T-cell (primary cell): ENCODE measurements around the gene RPL37A. TPM values are rescaled to one million over a fixed set of nuclear protein-coding genes. Genes with fewer than 3 reads are reported as not detected.

Experiments
- ATAC-seq, 4 experiments: fragments of 200-7000 bp in 3 of 4; fragments of 150-1000 bp in 1 of 4; cut with Tn5 transposase; replicated peaks in 1 of 4; 1 replicate in 3 of 4; 2 replicates in 1 of 4; pipeline ENCODE4 v1.10.0; 2021; ENCODE audit warnings: moderate library complexity in 3 of 4, mild to moderate bottlenecking in 2 of 4, moderate number of reproducible peaks in 1 of 4
- CTCF ChIA-PET, 2 donors: fragments of 300-600 bp; sonication (Branson Sonifier 250); formaldehyde crosslinking; loops; one replicate each; lab custom pipeline; 2022; ENCODE audit warnings: antibody characterized with exemption in 2 of 2; lab: Charles Lee
- POLR2A ChIA-PET, 2 donors: fragments of 300-600 bp; sonication (Branson Sonifier 250); formaldehyde crosslinking; loops; one replicate each; lab custom pipeline; 2022; ENCODE audit warnings: antibody characterized with exemption in 2 of 2; lab: Charles Lee
- DNase-seq, 35 experiments: peaks; one replicate each; pipeline versions ENCODE4 v3.0.0 to v3.0.0-alpha.2; 2013 to 2023
- H3K27ac ChIP-seq: one replicate; pipeline ENCODE4 v1.5.1; 2013; ENCODE audit warnings: low read length
- H3K27me3 ChIP-seq, 2 experiments: replicated peaks in 1 of 2; 1 replicate in 1 of 2; 2 replicates in 1 of 2; pipeline versions ENCODE4 v1.6.1 to v1.7.0; 2013; ENCODE audit warnings: low read length in 1 of 2, mixed read lengths in 1 of 2; ENCODE audit not compliant: control insufficient read depth in 2 of 2, insufficient read depth in 2 of 2; ENCODE audit errors: extremely low read depth in 1 of 2
- H3K36me3 ChIP-seq, 2 donors: 1 replicate in 1 of 2; 2 replicates in 1 of 2; pipeline versions ENCODE4 v1.6.1 to v1.7.0; 2013; ENCODE audit warnings: low read length in 1 of 2; ENCODE audit not compliant: control insufficient read depth in 2 of 2, insufficient read depth in 1 of 2; ENCODE audit errors: extremely low read depth in 1 of 2
- H3K4me1 ChIP-seq, 2 experiments: 1 replicate in 1 of 2; 2 replicates in 1 of 2; pipeline versions ENCODE4 v1.6.1 to v1.7.0; 2013; ENCODE audit warnings: low read length in 2 of 2, mixed read lengths in 1 of 2; ENCODE audit not compliant: insufficient read depth in 2 of 2, control insufficient read depth in 1 of 2; ENCODE audit errors: extremely low read depth in 1 of 2
- H3K4me3 ChIP-seq, 2 donors: 1 replicate in 1 of 2; 2 replicates in 1 of 2; pipeline versions ENCODE4 v1.5.1 to v1.7.0; 2013; ENCODE audit warnings: mild to moderate bottlenecking in 2 of 2, low read length in 1 of 2, moderate library complexity in 1 of 2; ENCODE audit not compliant: control insufficient read depth in 1 of 2; ENCODE audit errors: extremely low read depth in 1 of 2
- H3K9me3 ChIP-seq: 2 replicates; pipeline ENCODE4 v1.7.0; 2013
- H3K27ac Mint-ChIP-seq, 2 donors: one replicate each; pipeline ENCODE4 v1.8.0; 2020 to 2021; ENCODE audit warnings: mild to moderate bottlenecking in 2 of 2, mixed read lengths in 2 of 2
- H3K27me3 Mint-ChIP-seq, 2 donors: one replicate each; pipeline ENCODE4 v1.8.0; 2021 to 2022; ENCODE audit warnings: mixed read lengths in 2 of 2
- H3K36me3 Mint-ChIP-seq: one replicate; pipeline ENCODE4 v1.8.0; 2021; ENCODE audit warnings: mixed read lengths
- H3K4me1 Mint-ChIP-seq, 3 donors: one replicate each; pipeline ENCODE4 v1.8.0; 2020 to 2022; ENCODE audit warnings: mixed read lengths in 3 of 3, mild to moderate bottlenecking in 1 of 3
- H3K4me3 Mint-ChIP-seq, 3 donors: one replicate each; pipeline ENCODE4 v1.8.0; 2020 to 2022; ENCODE audit warnings: mild to moderate bottlenecking in 3 of 3, mixed read lengths in 3 of 3, moderate library complexity in 3 of 3
- H3K9me3 Mint-ChIP-seq, 3 donors: one replicate each; pipeline ENCODE4 v1.8.0; 2020 to 2022; ENCODE audit warnings: mixed read lengths in 3 of 3
- WGBS: methylation state at CpG from one replicate; pipeline ENCODE4 v1.1.5; 2013; ENCODE audit warnings: missing lambda C conversion rate; ENCODE audit not compliant: insufficient coverage; 5-methylcytosine and 5-hydroxymethylcytosine counted together
- total RNA-seq, 35 experiments: library from RNA in 6 of 35; stranded (reverse) in 6 of 35; fragments of 120-200 nt in 1 of 35; gene quantifications; one replicate each; pipeline versions ENCODE4 v1.2.1 to v1.2.4 and lab custom pipeline; 2013 to 2026

The RPL37A gene
- total RNA-seq, 5 donors from 2014 or later (not counting 1 experiment from before 2014, with no cell fraction given) = 3,102 to 3,715 (median 3,468) TPM

- DNase-seq (no peak), ATAC-seq (no peak)
- Mint-ChIP-seq H3K4me1 (peaks cover 0 to 6% (median 0%) of the 10 kb centered on the region in 3 donors), H3K27ac (no peak overlapping the region), H3K4me3 (no peak overlapping the region), H3K27me3 (peaks cover 0 to 25% of the 10 kb centered on the region in 2 donors), H3K36me3 (no peaks in the 10 kb centered on the region), H3K9me3 (no peaks in the 10 kb centered on the region)
- ChIA-PET CTCF (no interaction called here), POLR2A (interaction anchor here in 1 of 2 donors (0.6 kb wide), 1 partner anchor 84 kb away, joined by 3 read pairs; no protein-coding TSS in a partner anchor)
- H3K4me3 ChIP-seq = no peak overlapping the region
- no peaks in the 10 kb centered on the region for H3K36me3 ChIP-seq
- peaks cover 0 to 16% of the 10 kb centered on the region in 2 experiments for H3K27me3 ChIP-seq
- H3K9me3 ChIP-seq = no peaks in the 10 kb centered on the region
- H3K27ac ChIP-seq = no peak overlapping the region
- peaks cover 4 to 5% of the 10 kb centered on the region in 2 experiments for H3K4me1 ChIP-seq
- 71% methylated on average over 4 of the region's 4 CpGs for WGBS
Observed at GRCh38 chr2:216537366-216537765, 38.7 kb downstream of the RPL37A start.

GRCh38 chr2:216538538-216538937 lies 39.9 kb downstream of the RPL37A start:
- POLR2A ChIA-PET = no interaction called here
- Histone ChIP-seq H3K4me3 (no peak overlapping the region), H3K27me3 (peaks cover 0 to 19% of the 10 kb centered on the region in 2 experiments), H3K36me3 (no peaks in the 10 kb centered on the region), H3K27ac (no peak overlapping the region), H3K9me3 (no peaks in the 10 kb centered on the region), H3K4me1 (peaks cover 4 to 5% of the 10 kb centered on the region in 2 experiments)
- CTCF ChIA-PET = no interaction called here
- Mint-ChIP-seq H3K9me3 (no peaks in the 10 kb centered on the region), H3K4me1 (peaks cover 0 to 6% (median 0%) of the 10 kb centered on the region in 3 donors), H3K27me3 (peaks cover 0 to 22% of the 10 kb centered on the region in 2 donors), H3K27ac (no peak overlapping the region), H3K36me3 (no peaks in the 10 kb centered on the region), H3K4me3 (no peak overlapping the region)
- WGBS = 86% methylated on average over 4 of the region's 5 CpGs
- DNase-seq (no peak), ATAC-seq (no peak)

- peaks cover 0 to 19% of the 10 kb centered on the region in 2 experiments for H3K27me3 ChIP-seq
- no peaks in the 10 kb centered on the region for H3K36me3 Mint-ChIP-seq
- H3K4me1 ChIP-seq = peaks cover 4 to 5% of the 10 kb centered on the region in 2 experiments
- ATAC-seq = no peak
- no peak overlapping the region for H3K27ac ChIP-seq
- ChIA-PET CTCF (no interaction called here), POLR2A (no interaction called here)
- H3K4me1 Mint-ChIP-seq = peaks cover 0 to 6% (median 0%) of the 10 kb centered on the region in 3 donors
- WGBS = 88% methylated on average over 4 of the region's 4 CpGs
- no peaks in the 10 kb centered on the region for H3K36me3 ChIP-seq
- peaks cover 0 to 21% of the 10 kb centered on the region in 2 donors for H3K27me3 Mint-ChIP-seq
- no peak overlapping the region for H3K4me3 Mint-ChIP-seq
- DNase-seq = no peak
- H3K9me3 ChIP-seq = no peaks in the 10 kb centered on the region
- H3K27ac Mint-ChIP-seq = no peak overlapping the region
- no peak overlapping the region for H3K4me3 ChIP-seq
- H3K9me3 Mint-ChIP-seq = no peaks in the 10 kb centered on the region
Observed at GRCh38 chr2:216539120-216539519, 40.5 kb downstream of the RPL37A start.

GRCh38 chr2:216539791-216540241 lies 41.2 kb downstream of the RPL37A start:
- Mint-ChIP-seq H3K36me3 (no peaks in the 10 kb centered on the region), H3K27ac (no peak overlapping the region), H3K4me1 (peaks cover 0 to 6% (median 0%) of the 10 kb centered on the region in 3 donors), H3K9me3 (no peaks in the 10 kb centered on the region), H3K4me3 (no peak overlapping the region), H3K27me3 (peaks cover 2 to 19% of the 10 kb centered on the region in 2 donors)
- ChIA-PET CTCF (no interaction called here), POLR2A (no interaction called here)
- peaks cover 4 to 5% of the 10 kb centered on the region in 2 experiments for H3K4me1 ChIP-seq
- peaks cover 0 to 19% of the 10 kb centered on the region in 2 experiments for H3K27me3 ChIP-seq
- ATAC-seq (no peak), DNase-seq (no peak)
- WGBS = 20% methylated on average over 2 of the region's 4 CpGs
- no peaks in the 10 kb centered on the region for H3K36me3 ChIP-seq
- H3K27ac ChIP-seq = no peak overlapping the region
- H3K9me3 ChIP-seq = no peaks in the 10 kb centered on the region
- no peak overlapping the region for H3K4me3 ChIP-seq

- no peaks in the 10 kb centered on the region for H3K9me3 ChIP-seq
- Mint-ChIP-seq H3K36me3 (no peaks in the 10 kb centered on the region), H3K4me3 (no peak overlapping the region), H3K27ac (no peak overlapping the region), H3K4me1 (no peaks in the 10 kb centered on the region), H3K9me3 (no peaks in the 10 kb centered on the region), H3K27me3 (peaks cover 11 to 19% of the 10 kb centered on the region in 2 donors)
- H3K4me3 ChIP-seq = no peak overlapping the region
- DNase-seq (no peak), ATAC-seq (no peak)
- peaks cover 0 to 15% of the 10 kb centered on the region in 2 experiments for H3K27me3 ChIP-seq
- H3K36me3 ChIP-seq = no peaks in the 10 kb centered on the region
- H3K27ac ChIP-seq = no peak overlapping the region
- H3K4me1 ChIP-seq = peaks cover 0 to 1% of the 10 kb centered on the region in 2 experiments
- ChIA-PET POLR2A (interaction anchor here in 1 of 2 donors (1.0 kb wide), 1 partner anchor 244 kb away, joined by 3 read pairs; no protein-coding TSS in a partner anchor), CTCF (interaction anchor here (0.6 to 0.9 kb wide), 2 partner anchors 9 to 18 kb away, joined by 3 to 4 read pairs; no protein-coding TSS in a partner anchor)
- 80% methylated on average over 5 of the region's 6 CpGs for WGBS
Observed at GRCh38 chr2:216540920-216541319, 42.3 kb downstream of the RPL37A start.

GRCh38 chr2:216541505-216541904 lies 42.9 kb downstream of the RPL37A start:
- no peaks in the 10 kb centered on the region for H3K36me3 Mint-ChIP-seq
- peaks cover 11 to 17% of the 10 kb centered on the region in 2 donors for H3K27me3 Mint-ChIP-seq
- no peaks in the 10 kb centered on the region for H3K9me3 Mint-ChIP-seq
- no peak overlapping the region for H3K4me3 ChIP-seq
- H3K4me1 Mint-ChIP-seq = no peaks in the 10 kb centered on the region
- POLR2A ChIA-PET = interaction anchor here in 1 of 2 donors (1.0 kb wide), 1 partner anchor 245 kb away, joined by 3 read pairs; no protein-coding TSS in a partner anchor
- no peak for ATAC-seq
- no peak overlapping the region for H3K4me3 Mint-ChIP-seq
- H3K27me3 ChIP-seq = peaks cover 0 to 15% of the 10 kb centered on the region in 2 experiments
- DNase-seq = no peak
- no peaks in the 10 kb centered on the region for H3K36me3 ChIP-seq
- no peak overlapping the region for H3K27ac Mint-ChIP-seq
- H3K9me3 ChIP-seq = no peaks in the 10 kb centered on the region
- no peaks in the 10 kb centered on the region for H3K4me1 ChIP-seq
- no peak overlapping the region for H3K27ac ChIP-seq
- CTCF ChIA-PET = interaction anchor here (0.5 to 0.9 kb wide), 2 partner anchors 18 to 141 kb away, joined by 3 to 4 read pairs; no protein-coding TSS in a partner anchor
- 60% methylated on average over 1 of the region's 3 CpGs for WGBS
